SK-N-SH treated with all-trans-retinoic acid at 6 μM for 48 hours (cell line): ENCODE data around the gene PAM16.

Experiments used
- ATAC-seq: fragments of 200-7000 bp; cut with Tn5 transposase; 3 replicates; pipeline ENCODE4 v1.9.1; 2020; ENCODE audit warnings: mild to moderate bottlenecking, moderate library complexity
- ARNTL ChIP-seq: fragments of 450-650 bp; formaldehyde crosslinking; IDR thresholded peaks from 2 replicates; pipeline ENCODE4 v1.5.0; 2020; ENCODE audit warnings: low read depth, mild to moderate bottlenecking, moderate library complexity, borderline replicate concordance
- BACH2 ChIP-seq: fragments of 250-450 bp; sonication (Bioruptor Pico); IDR thresholded peaks from 2 replicates; pipeline ENCODE4 v1.9.0; 2021; ENCODE audit warnings: mild to moderate bottlenecking, borderline replicate concordance
- CREB5 ChIP-seq: fragments of 250-450 bp; sonication (Bioruptor Pico); IDR thresholded peaks from 2 replicates; pipeline ENCODE4 v1.5.1; 2020; ENCODE audit warnings: low read depth, mild to moderate bottlenecking, moderate library complexity
- CSDC2 ChIP-seq: fragments of 250-450 bp; sonication (Bioruptor Pico); IDR thresholded peaks from 2 replicates; pipeline ENCODE4 v1.5.0; 2020; ENCODE audit warnings: mild to moderate bottlenecking, moderate library complexity
- CSRNP3 ChIP-seq: fragments of 250-450 bp; sonication (Bioruptor Pico); IDR thresholded peaks from 2 replicates; pipeline ENCODE4 v1.5.1; 2021; ENCODE audit warnings: mild to moderate bottlenecking, moderate library complexity
- ESRRG ChIP-seq: fragments of 250-450 bp; sonication (Bioruptor Pico); IDR thresholded peaks from 2 replicates; pipeline ENCODE4 v1.6.1; 2021; ENCODE audit warnings: mild to moderate bottlenecking
- GLIS3 ChIP-seq: fragments of 250-450 bp; sonication (Bioruptor Pico); IDR thresholded peaks from 2 replicates; pipeline ENCODE4 v1.5.0; 2020; ENCODE audit warnings: mild to moderate bottlenecking, moderate library complexity
- ISL1 ChIP-seq: fragments of 250-450 bp; sonication (Bioruptor Pico); IDR thresholded peaks from 2 replicates; pipeline ENCODE4 v2.1.2; 2022; ENCODE audit warnings: mild to moderate bottlenecking, moderate library complexity
- OSR1 ChIP-seq: fragments of 250-450 bp; sonication (Bioruptor Pico); IDR thresholded peaks from 2 replicates; pipeline ENCODE4 v1.8.0; 2022; ENCODE audit warnings: moderate library complexity, mild to moderate bottlenecking, inconsistent platforms
- PATZ1 ChIP-seq: fragments of 250-450 bp; sonication (Bioruptor Pico); IDR thresholded peaks from 2 replicates; pipeline ENCODE4 v1.8.0; 2020; ENCODE audit warnings: mild to moderate bottlenecking, moderate library complexity, borderline replicate concordance
- POU6F1 ChIP-seq: fragments of 250-450 bp; sonication (Bioruptor Pico); IDR thresholded peaks from 2 replicates; pipeline ENCODE4 v1.8.0; 2021; ENCODE audit warnings: low read depth, mild to moderate bottlenecking, moderate library complexity, borderline replicate concordance
- PPARA ChIP-seq: fragments of 250-450 bp; sonication (Bioruptor Pico); IDR thresholded peaks from 2 replicates; pipeline ENCODE4 v1.5.0; 2020; ENCODE audit warnings: mild to moderate bottlenecking, borderline replicate concordance
- RARB ChIP-seq: fragments of 250-450 bp; sonication (Bioruptor Pico); IDR thresholded peaks from 2 replicates; pipeline ENCODE4 v1.8.0; 2021; ENCODE audit warnings: mild to moderate bottlenecking, moderate library complexity
- SNAI2 ChIP-seq: fragments of 250-450 bp; sonication (Bioruptor Pico); IDR thresholded peaks from 2 replicates; pipeline ENCODE4 v1.5.0; 2020; ENCODE audit warnings: mild to moderate bottlenecking, moderate library complexity
- TCF4 ChIP-seq: fragments of 250-450 bp; sonication (Bioruptor Pico); IDR thresholded peaks from 2 replicates; pipeline ENCODE4 v1.8.0; 2021; ENCODE audit warnings: mild to moderate bottlenecking, moderate library complexity, borderline replicate concordance
- TOX ChIP-seq: fragments of 250-450 bp; sonication (Bioruptor Pico); IDR thresholded peaks from 2 replicates; pipeline ENCODE4 v1.8.0; 2021; ENCODE audit warnings: mild to moderate bottlenecking, moderate library complexity, borderline replicate concordance
- TSHZ2 ChIP-seq: fragments of 250-450 bp; sonication (Bioruptor Pico); IDR thresholded peaks from 2 replicates; pipeline ENCODE4 v1.5.0; 2020; ENCODE audit warnings: mild to moderate bottlenecking, moderate library complexity
- ZC3H10 ChIP-seq: fragments of 250-450 bp; sonication (Bioruptor Pico); IDR thresholded peaks from 2 replicates; pipeline ENCODE4 v1.5.1; 2021; ENCODE audit warnings: mild to moderate bottlenecking, moderate library complexity
- ZFP3 ChIP-seq: fragments of 250-450 bp; sonication (Bioruptor Pico); IDR thresholded peaks from 2 replicates; pipeline ENCODE4 v1.5.0; 2020; ENCODE audit warnings: mild to moderate bottlenecking, moderate library complexity
- ZFP30 ChIP-seq: fragments of 450-650 bp; formaldehyde crosslinking; IDR thresholded peaks from 2 replicates; pipeline ENCODE4 v1.5.0; 2022; ENCODE audit warnings: mild to moderate bottlenecking, moderate library complexity
- ZNF70 ChIP-seq: fragments of 450-650 bp; formaldehyde crosslinking; IDR thresholded peaks from 2 replicates; pipeline ENCODE4 v1.5.0; 2020; ENCODE audit warnings: mild to moderate bottlenecking, moderate library complexity
- ZNF8 ChIP-seq: fragments of 450-650 bp; formaldehyde crosslinking; IDR thresholded peaks from 2 replicates; pipeline ENCODE4 v1.5.0; 2020; ENCODE audit warnings: mild to moderate bottlenecking, moderate library complexity

PAM16 gene

GRCh38 chr16:4365615-4366014 lies 14.5 kb upstream of the PAM16 start:
- no peak for TF ChIP-seq PPARA
- no peak for TF ChIP-seq SNAI2
- TF ChIP-seq BACH2 (CRISPR knock-in tag), result no peak
- no peak for TF ChIP-seq ESRRG (CRISPR knock-in tag)
- TF ChIP-seq CREB5 (CRISPR knock-in tag), result no peak
- TF ChIP-seq PATZ1, result no peak
- TF ChIP-seq TOX (CRISPR knock-in tag), result no peak
- no peak for TF ChIP-seq OSR1
- TF ChIP-seq ZNF8 (CRISPR knock-in tag), result no peak
- TF ChIP-seq POU6F1 (CRISPR knock-in tag), result no peak
- no peak for TF ChIP-seq ISL1
- no peak for TF ChIP-seq ZFP3
- TF ChIP-seq GLIS3, result no peak
- no peak for TF ChIP-seq ZFP30 (CRISPR knock-in tag)
- no peak for TF ChIP-seq ARNTL (CRISPR knock-in tag)
- TF ChIP-seq ZC3H10 (CRISPR knock-in tag), result no peak
- TF ChIP-seq TSHZ2 (CRISPR knock-in tag), result no peak
- no peak for ATAC-seq

GRCh38 chr16:4365014-4365406 lies 13.9 kb upstream of the PAM16 start:
- TF ChIP-seq CSDC2 (CRISPR knock-in tag) (no peak), PATZ1 (no peak), ZFP3 (no peak), ZNF70 (CRISPR knock-in tag) (no peak), RARB (CRISPR knock-in tag) (no peak), GLIS3 (no peak), PPARA (no peak), SNAI2 (no peak), CSRNP3 (CRISPR knock-in tag) (no peak), TOX (CRISPR knock-in tag) (no peak), ESRRG (CRISPR knock-in tag) (no peak), OSR1 (no peak), ZNF8 (CRISPR knock-in tag) (no peak), TCF4 (no peak), ISL1 (no peak)
- TF ChIP-seq, all 23 proteins: peak for 0
- no peak for ATAC-seq
